Measurements from ENCODE around the gene MRPS22.
"Not testable (repeated sequence)": the region's sequence is repeated elsewhere in the genome, so short reads cannot be mapped to it uniquely, and the experiment has no call there.

The MRPS22 gene

GRCh38 chr3:139364549-139364948 lies 20.7 kb downstream of the MRPS22 start:
- H3K4me3 ChIP-seq (ENCODE audit: low read length): no peak overlapping the region
- no peak for DNase-seq (ENCODE audit: low read depth)
- no peak for TF ChIP-seq CTCF (conservative IDR thresholded peaks at IDR 0.05; ENCODE audit: low read length)

- DNase-seq (ENCODE audit: low read depth): no peak
- H3K4me3 ChIP-seq (ENCODE audit: low read length): no peak overlapping the region
- no peak for TF ChIP-seq CTCF (conservative IDR thresholded peaks at IDR 0.05; ENCODE audit: low read length)
These were observed 30.3 kb downstream of the MRPS22 start for GRCh38 chr3:139374099-139374498.

- no peak overlapping the region for H3K4me3 ChIP-seq (ENCODE audit: low read length)
- TF ChIP-seq CTCF (conservative IDR thresholded peaks at IDR 0.05; ENCODE audit: low read length): no peak
- no peak for DNase-seq (ENCODE audit: low read depth)
These were observed 33.6 kb downstream of the MRPS22 start for GRCh38 chr3:139377378-139377777.

GRCh38 chr3:139378587-139379241 lies 34.9 kb downstream of the MRPS22 start:
- no peak for DNase-seq (ENCODE audit: low read depth)
- no peak overlapping the region for H3K4me3 ChIP-seq (ENCODE audit: low read length)
- TF ChIP-seq CTCF (conservative IDR thresholded peaks at IDR 0.05; ENCODE audit: low read length): no peak

GRCh38 chr3:139380575-139380974 lies 36.8 kb downstream of the MRPS22 start:
- TF ChIP-seq CTCF (conservative IDR thresholded peaks at IDR 0.05; ENCODE audit: low read length): no peak
- no peak overlapping the region for H3K4me3 ChIP-seq (ENCODE audit: low read length)
- DNase-seq (ENCODE audit: low read depth): no peak

GRCh38 chr3:139382291-139382690 lies 38.5 kb downstream of the MRPS22 start:
- not testable (repeated sequence) for DNase-seq (ENCODE audit: low read depth); H3K4me3 ChIP-seq (ENCODE audit: low read length)

GRCh38 chr3:139388077-139388476 lies 44.3 kb downstream of the MRPS22 start:
- peak overlapping the region; percentile 93 for H3K4me3 ChIP-seq (ENCODE audit: low read length)
- no peak for DNase-seq (ENCODE audit: low read depth)
- no peak for TF ChIP-seq CTCF (conservative IDR thresholded peaks at IDR 0.05; ENCODE audit: low read length)
